ENCODE data around the gene HTR6.
"Not testable (repeated sequence)": the region's sequence is repeated elsewhere in the genome, so short reads cannot be mapped to it uniquely, and the experiment has no call there.

Gene HTR6

GRCh38 chr1:19623523-19623922 lies 41.2 kb upstream of the HTR6 start:
- DNase-seq (ENCODE audit: insufficient read length, low spot score) (no peak), FAIRE-seq (no peak)
- TF ChIP-seq TAF1 (IDR thresholded peaks at IDR 0.05; ENCODE audit: low read depth, low read length) (no peak), PAX5 (IDR thresholded peaks at IDR 0.05; ENCODE audit: insufficient read depth, low read length, severe bottlenecking) (no peak), POLR2A (IDR thresholded peaks at IDR 0.05; ENCODE audit: low read depth, low read length) (no peak), POLR2AphosphoS5 (IDR thresholded peaks at IDR 0.05; ENCODE audit: low read depth, low read length) (no peak), SPI1 (IDR thresholded peaks at IDR 0.05; ENCODE audit: low read depth, low read length) (no peak), POU2F2 (IDR thresholded peaks at IDR 0.05; ENCODE audit: low read depth, low read length) (no peak)

DNA sequence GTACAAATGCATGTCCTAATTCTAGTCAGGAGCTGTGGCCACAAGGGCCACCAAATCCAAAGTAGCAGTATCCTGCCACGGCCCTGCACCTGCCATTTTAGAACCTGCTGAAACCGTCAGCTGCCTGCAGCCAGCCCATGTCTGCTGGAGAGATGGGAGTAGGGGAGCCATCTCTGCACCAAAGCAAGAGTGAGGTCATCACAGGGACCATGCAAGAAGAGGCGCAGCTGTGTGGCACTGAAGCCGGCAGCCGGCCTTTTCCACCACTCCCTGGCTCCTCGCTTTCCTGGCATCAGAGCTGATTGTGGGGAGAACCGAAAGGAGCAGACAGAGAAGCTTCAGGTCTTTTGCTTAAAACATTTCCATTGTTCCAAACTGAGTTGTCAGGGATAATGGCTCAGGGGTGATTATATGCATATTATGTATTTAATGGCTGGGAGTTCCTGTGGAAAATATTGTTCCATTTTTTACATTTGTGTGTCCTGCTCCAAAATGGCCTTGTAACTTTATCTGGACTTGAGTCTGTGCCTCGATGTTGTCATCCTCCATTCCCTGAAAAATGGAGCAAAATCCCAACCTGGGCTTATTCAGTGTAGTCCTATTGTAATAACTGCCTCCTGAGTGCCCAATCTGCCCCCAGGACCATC lies 39.3 kb upstream of the HTR6 start:
- DNase-seq (ENCODE audit: insufficient read length, low spot score) (no peak), FAIRE-seq (no peak)
- no peak for TF ChIP-seq SPI1 (IDR thresholded peaks at IDR 0.05; ENCODE audit: low read depth, low read length)
- no peak for TF ChIP-seq POU2F2 (IDR thresholded peaks at IDR 0.05; ENCODE audit: low read depth, low read length)
- no peak for TF ChIP-seq POLR2AphosphoS5 (IDR thresholded peaks at IDR 0.05; ENCODE audit: low read depth, low read length)

DNA sequence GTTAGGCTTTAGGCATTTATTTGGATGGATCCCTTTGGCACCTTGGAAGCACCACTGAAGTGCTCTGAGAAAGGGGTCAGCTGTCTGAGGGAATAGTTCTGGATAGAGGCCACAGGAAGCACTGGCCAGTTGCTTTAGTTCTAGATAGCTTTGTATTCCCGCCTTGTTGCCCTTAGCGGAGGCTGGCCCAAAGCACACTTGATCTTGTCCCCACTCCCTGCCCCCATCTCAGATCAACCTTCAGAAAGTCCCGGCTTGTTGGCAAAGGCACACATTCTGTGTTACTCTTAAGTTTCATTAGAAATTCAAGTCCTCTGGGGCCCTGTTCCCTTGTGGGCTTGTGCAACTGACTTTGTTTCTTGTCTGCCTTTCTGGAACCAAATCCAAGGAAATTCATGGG lies 35.8 kb upstream of the HTR6 start:
- FAIRE-seq (no peak), DNase-seq (ENCODE audit: insufficient read length, low spot score) (no peak)
- TF ChIP-seq TAF1 (IDR thresholded peaks at IDR 0.05; ENCODE audit: low read depth, low read length) (no peak), POLR2A (IDR thresholded peaks at IDR 0.05; ENCODE audit: low read depth, low read length) (no peak), POU2F2 (IDR thresholded peaks at IDR 0.05; ENCODE audit: low read depth, low read length) (no peak), POLR2AphosphoS5 (IDR thresholded peaks at IDR 0.05; ENCODE audit: low read depth, low read length) (no peak), SPI1 (IDR thresholded peaks at IDR 0.05; ENCODE audit: low read depth, low read length) (no peak), PAX5 (IDR thresholded peaks at IDR 0.05; ENCODE audit: insufficient read depth, low read length, severe bottlenecking) (no peak)

DNA sequence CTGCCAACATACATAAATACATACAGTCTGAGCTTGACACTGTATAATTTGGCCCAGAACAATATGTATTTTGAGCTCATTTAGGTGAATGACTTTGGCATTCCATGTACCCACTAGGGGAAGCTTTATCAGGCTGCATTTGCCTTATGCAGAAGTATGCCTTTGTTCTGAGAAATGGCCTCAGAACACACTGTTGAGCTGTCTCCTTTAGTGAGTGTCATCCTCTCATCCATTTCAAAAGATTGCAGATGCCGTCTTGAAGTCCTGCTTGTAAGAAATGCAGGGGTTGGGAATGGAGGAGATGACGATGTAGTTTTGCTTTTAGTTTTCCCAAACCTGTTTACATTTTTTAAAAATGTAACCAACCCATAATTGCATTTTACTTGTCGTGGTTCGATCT lies 35.3 kb upstream of the HTR6 start:
- FAIRE-seq, result no peak
- DNase-seq (ENCODE audit: insufficient read length, low spot score), result no peak
- TF ChIP-seq POLR2A (IDR thresholded peaks at IDR 0.05; ENCODE audit: low read depth, low read length) (no peak), PAX5 (IDR thresholded peaks at IDR 0.05; ENCODE audit: insufficient read depth, low read length, severe bottlenecking) (no peak), POLR2AphosphoS5 (IDR thresholded peaks at IDR 0.05; ENCODE audit: low read depth, low read length) (no peak), TAF1 (IDR thresholded peaks at IDR 0.05; ENCODE audit: low read depth, low read length) (no peak), SPI1 (IDR thresholded peaks at IDR 0.05; ENCODE audit: low read depth, low read length) (no peak), POU2F2 (IDR thresholded peaks at IDR 0.05; ENCODE audit: low read depth, low read length) (no peak)

DNA sequence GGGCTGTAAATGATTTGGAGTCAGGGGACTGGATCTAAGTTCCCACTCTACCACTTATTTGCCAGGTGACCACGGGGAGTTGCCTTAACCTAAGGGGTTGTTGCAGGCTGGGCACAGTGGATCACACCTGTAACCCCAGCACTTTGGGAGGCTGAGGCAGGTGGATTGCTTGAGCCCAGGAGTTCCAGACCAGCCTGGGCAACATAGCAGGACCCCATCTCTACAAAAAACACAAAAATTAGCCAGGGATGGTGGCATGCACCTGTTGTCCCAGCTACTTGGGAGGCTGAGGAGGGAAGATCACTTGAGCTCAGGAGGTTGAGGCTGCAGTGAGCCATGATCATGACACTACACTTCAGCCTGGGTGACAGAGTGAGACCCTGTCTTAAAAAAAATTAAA lies 34.5 kb upstream of the HTR6 start:
- FAIRE-seq; DNase-seq (ENCODE audit: insufficient read length, low spot score): not testable (repeated sequence)

- DNase-seq (ENCODE audit: insufficient read length, low spot score) (no peak), FAIRE-seq (no peak)
- TF ChIP-seq POLR2A (IDR thresholded peaks at IDR 0.05; ENCODE audit: low read depth, low read length) (no peak), PAX5 (IDR thresholded peaks at IDR 0.05; ENCODE audit: insufficient read depth, low read length, severe bottlenecking) (no peak), TAF1 (IDR thresholded peaks at IDR 0.05; ENCODE audit: low read depth, low read length) (no peak), POLR2AphosphoS5 (IDR thresholded peaks at IDR 0.05; ENCODE audit: low read depth, low read length) (no peak)
Observed at GRCh38 chr1:19630720-19631395, 33.8 kb upstream of the HTR6 start.

GRCh38 chr1:19632211-19632610 lies 32.5 kb upstream of the HTR6 start:
- FAIRE-seq (no peak), DNase-seq (ENCODE audit: insufficient read length, low spot score) (no peak)
- TF ChIP-seq POLR2A (IDR thresholded peaks at IDR 0.05; ENCODE audit: low read depth, low read length) (no peak), TAF1 (IDR thresholded peaks at IDR 0.05; ENCODE audit: low read depth, low read length) (no peak), PAX5 (IDR thresholded peaks at IDR 0.05; ENCODE audit: insufficient read depth, low read length, severe bottlenecking) (no peak), SPI1 (IDR thresholded peaks at IDR 0.05; ENCODE audit: low read depth, low read length) (no peak), POU2F2 (IDR thresholded peaks at IDR 0.05; ENCODE audit: low read depth, low read length) (no peak), POLR2AphosphoS5 (IDR thresholded peaks at IDR 0.05; ENCODE audit: low read depth, low read length) (no peak)

GRCh38 chr1:19633106-19633505 lies 31.6 kb upstream of the HTR6 start:
- FAIRE-seq (no peak), DNase-seq (ENCODE audit: insufficient read length, low spot score) (no peak)
- TF ChIP-seq PAX5 (IDR thresholded peaks at IDR 0.05; ENCODE audit: insufficient read depth, low read length, severe bottlenecking), result no peak
- TF ChIP-seq POU2F2 (IDR thresholded peaks at IDR 0.05; ENCODE audit: low read depth, low read length), result no peak
- no peak for TF ChIP-seq POLR2AphosphoS5 (IDR thresholded peaks at IDR 0.05; ENCODE audit: low read depth, low read length)
- no peak for TF ChIP-seq SPI1 (IDR thresholded peaks at IDR 0.05; ENCODE audit: low read depth, low read length)
- no peak for TF ChIP-seq POLR2A (IDR thresholded peaks at IDR 0.05; ENCODE audit: low read depth, low read length)
- no peak for TF ChIP-seq TAF1 (IDR thresholded peaks at IDR 0.05; ENCODE audit: low read depth, low read length)

DNA sequence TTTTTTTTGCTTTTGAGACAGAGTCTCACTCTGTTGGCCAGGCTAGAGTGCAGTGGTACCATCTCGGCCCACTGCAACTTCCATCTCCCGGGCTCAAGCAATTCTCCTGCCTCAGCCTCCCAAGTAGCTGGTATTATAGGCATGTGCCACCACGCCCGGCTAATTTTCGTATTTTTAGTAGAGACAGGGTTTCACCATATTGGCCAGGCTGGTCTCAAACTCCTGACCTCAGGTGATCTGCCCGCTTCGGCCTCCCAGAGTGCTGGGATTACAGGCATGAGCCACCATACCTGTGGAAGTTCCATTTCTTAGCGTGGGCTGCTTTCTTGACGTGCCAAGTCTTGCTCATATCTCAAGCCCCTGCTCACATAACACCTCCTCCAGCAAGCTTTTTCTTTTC lies 29.6 kb upstream of the HTR6 start:
- DNase-seq (ENCODE audit: insufficient read length, low spot score); FAIRE-seq: not testable (repeated sequence)

- TF ChIP-seq PAX5 (IDR thresholded peaks at IDR 0.05; ENCODE audit: insufficient read depth, low read length, severe bottlenecking), result no peak
- TF ChIP-seq TAF1 (IDR thresholded peaks at IDR 0.05; ENCODE audit: low read depth, low read length), result no peak
- no peak for TF ChIP-seq POLR2AphosphoS5 (IDR thresholded peaks at IDR 0.05; ENCODE audit: low read depth, low read length)
- no peak for TF ChIP-seq POU2F2 (IDR thresholded peaks at IDR 0.05; ENCODE audit: low read depth, low read length)
- no peak for TF ChIP-seq SPI1 (IDR thresholded peaks at IDR 0.05; ENCODE audit: low read depth, low read length)
- no peak for TF ChIP-seq POLR2A (IDR thresholded peaks at IDR 0.05; ENCODE audit: low read depth, low read length)
- DNase-seq (ENCODE audit: insufficient read length, low spot score), result no peak
- no peak for FAIRE-seq
Observed at GRCh38 chr1:19635646-19636045, 29.0 kb upstream of the HTR6 start.

All from GM12891 (cell line).